Fibroblast of skin of right quadriceps (primary cell): ENCODE measurements around the gene TMIGD1.
A peak's percentile ranks its signal among the peaks of the same experiment; 100 is the strongest.

ENCODE experiments used
- DNase-seq: peaks from one replicate; pipeline ENCODE4 v3.0.0-alpha.2; 2013

TMIGD1 gene

DNA sequence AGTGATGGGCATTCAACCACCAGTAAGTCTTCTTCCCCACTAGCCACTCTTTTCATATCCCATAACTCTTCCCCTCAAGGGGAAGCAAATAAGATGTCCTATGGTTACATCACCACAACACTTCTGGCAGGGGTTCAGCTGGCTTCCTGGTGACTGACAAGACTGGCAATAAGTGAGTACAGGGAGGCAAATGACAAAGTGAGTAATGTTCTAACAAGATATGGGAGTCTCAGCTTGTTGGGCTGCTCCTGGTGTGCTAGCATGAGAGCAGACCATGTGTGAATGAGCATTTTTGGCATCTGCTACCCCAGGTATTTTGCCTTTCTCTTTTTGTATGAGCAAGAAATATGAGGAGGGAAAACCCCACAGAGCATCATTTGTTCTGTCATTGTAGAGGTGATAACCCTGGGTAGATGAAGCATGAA is 9.9 kb downstream of the TMIGD1 start:
- DNase-seq: peak; percentile 46

DNA sequence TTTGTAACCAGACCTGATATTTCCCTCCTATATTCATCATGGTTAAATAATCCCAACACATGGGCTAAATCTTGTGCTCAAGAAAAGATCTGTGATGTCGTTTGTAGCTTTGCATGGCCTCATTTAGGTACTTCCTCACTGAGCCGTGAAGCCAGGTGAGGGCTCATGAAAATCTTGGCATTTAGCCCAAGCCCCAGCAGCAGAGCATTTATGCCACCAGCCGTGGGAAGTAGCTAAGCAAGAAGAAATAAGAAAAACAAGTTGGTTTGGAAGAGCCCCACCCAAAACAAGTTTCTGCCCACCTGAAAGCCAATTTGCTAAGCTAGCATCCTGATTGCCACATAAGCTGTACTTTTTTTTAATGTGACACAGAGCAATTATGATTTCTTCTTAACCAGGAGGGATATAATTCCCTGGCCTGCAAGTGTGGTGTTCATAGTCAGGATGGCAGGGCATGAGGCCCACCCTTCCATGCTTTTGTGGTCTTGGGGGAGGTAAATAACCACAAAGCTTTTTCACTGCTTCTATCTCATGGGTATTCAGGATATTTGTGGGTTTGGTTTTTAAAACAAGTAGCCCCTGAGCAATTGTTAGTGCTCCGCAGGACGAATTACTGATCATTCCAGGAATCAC is 10.5 kb downstream of the TMIGD1 start:
- no peak for DNase-seq

DNA sequence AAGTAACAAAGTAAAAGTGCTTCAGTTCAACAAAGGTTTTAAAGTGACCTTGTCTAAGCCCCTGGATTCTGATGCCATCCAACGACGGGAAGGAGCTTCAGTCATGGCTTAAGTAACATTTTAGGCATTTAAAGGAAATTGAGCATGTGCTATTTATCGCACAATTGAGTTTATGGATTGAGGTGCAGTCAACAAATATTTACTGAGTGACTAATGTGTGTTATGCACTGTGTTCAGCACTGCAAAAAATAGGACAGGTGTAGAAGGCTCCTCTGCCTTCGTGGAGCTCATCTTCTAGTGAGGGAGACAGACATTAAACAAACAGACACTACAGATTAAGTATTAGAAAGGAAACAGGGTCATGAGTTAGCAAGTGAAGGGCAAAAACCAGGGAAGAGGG is 12.5 kb downstream of the TMIGD1 start:
- DNase-seq: no peak

DNA sequence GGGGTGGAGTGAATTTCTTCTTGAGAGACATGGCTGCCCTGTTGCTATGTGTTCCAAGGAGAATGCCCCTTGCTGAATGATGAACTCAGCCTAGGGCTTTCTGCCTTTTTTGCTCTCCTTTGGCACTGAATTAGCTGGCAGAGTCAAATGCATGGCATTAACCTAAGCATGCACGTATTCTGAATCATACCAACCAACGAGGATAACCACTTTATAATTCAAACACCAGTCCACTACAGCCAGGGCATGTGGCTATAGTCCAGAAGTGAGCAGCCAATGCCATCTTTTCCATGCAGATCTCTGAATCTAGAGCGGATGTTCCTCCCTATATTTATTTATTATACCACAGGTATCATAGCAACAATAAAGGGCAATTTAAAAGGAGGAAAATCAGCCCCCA is 15.7 kb downstream of the TMIGD1 start:
- no peak for DNase-seq

DNA sequence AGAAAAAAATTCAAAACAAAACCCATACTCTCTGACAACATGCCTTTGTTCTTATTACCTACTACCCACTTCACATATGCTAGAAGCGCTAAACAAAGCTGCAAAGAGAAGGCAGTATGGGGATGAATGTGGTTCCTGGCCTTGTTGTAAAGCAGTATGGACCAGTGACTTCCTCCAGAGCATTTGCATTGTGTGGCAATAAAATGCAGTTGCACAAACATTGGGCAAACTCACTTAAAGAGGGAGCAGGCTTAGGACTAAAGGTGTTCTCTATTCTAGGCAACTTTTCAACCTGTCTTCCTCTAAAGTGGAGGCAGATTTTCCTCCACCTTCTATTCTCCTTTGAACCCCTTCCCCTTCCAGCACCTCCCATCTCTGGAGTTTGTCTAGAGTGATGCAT is 17.1 kb downstream of the TMIGD1 start:
- no peak for DNase-seq

DNA sequence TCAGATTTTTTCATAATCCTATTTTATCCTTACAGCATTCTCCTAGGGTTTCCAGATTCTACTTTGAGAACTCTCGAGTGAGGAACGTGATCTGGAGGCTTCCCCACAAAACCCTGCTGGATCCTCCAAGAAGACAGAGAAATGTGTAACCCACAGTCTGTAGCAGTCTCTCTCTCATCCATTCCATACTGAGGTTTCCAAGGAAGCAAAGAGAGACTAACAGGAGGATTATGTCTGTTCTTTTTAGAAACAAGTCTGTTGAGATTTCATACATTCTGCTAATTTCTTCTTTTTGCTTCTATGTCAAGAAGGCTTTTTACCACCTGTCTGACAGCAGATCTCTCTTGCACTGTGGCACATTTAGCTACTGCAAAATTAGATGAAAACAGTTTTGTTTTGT is 18.8 kb downstream of the TMIGD1 start:
- DNase-seq: no peak

DNA sequence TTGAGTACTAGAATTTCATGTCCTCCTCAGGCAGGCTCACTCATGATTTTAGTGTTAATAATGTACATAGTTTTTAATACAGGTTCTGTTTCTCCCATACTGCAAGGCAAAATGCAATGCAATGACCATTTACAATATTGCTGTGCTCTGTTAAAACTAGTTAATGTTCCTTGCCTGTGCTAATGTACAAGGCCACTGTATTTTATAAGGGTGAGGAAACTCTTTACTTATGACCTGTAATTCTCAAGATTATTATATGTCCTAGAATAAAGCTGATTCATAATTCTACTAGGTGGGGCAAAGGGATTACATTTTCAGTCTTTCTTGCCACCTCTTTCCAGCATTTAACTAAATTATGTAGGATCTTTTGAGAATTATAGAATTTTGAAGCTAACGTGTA is 19.4 kb downstream of the TMIGD1 start:
- no peak for DNase-seq

DNA sequence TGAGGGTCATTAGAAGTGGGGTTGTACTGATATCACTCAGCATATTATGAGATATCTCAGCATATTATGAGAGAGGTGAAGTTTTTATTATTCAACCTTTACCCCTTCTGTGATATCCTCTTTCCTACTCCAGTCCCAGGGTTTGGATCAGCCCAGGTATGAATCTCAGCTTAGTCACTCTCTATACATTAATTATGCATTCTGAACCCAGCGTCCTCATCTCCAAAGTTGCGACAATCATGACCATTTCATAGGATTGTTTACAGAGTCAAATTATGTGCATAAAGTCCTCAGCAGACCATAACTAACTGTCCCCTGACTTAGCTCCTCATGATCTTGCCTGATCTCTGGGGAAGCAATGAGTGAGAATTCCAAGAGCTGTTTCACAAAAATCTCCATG is 21.6 kb downstream of the TMIGD1 start:
- no peak for DNase-seq

DNA sequence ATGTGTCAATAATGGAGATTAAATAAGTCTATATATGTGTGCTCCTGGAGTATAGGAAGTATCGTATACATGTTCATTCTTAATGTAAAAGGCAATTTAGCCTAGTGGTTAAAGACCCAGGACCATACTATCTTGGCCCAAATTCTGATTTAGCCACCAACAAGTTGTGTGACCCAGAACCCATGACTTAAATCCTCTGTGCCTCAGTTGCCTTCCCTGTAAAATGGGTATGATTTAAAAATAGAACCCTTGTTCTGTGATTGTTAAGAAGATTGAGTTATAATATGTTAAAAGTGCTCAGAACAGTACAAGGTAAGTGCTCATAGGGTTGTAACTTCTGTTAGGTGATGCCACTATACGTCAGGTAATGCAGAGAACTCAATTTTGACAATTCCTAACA is 23.3 kb downstream of the TMIGD1 start:
- DNase-seq: no peak

DNA sequence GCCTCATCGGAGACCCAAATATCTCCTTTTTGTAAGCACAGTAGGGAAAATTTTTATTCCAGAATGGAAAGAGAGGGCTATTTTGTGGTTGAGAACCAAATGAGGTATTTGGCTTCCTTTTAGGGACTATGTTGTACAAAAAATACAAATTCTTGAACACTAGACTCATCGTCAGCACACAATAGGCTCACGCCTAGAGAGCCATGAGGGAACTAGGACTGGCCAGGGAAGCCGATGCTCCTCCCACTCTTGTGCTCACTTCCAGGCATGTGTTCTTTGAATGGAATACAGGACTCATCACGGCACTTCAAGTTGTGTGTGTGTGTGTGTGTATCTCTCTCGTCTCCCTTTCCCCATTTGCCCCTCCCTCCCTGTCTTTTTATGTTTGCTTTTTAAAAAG is 24.3 kb downstream of the TMIGD1 start:
- DNase-seq: peak; percentile 28

DNA sequence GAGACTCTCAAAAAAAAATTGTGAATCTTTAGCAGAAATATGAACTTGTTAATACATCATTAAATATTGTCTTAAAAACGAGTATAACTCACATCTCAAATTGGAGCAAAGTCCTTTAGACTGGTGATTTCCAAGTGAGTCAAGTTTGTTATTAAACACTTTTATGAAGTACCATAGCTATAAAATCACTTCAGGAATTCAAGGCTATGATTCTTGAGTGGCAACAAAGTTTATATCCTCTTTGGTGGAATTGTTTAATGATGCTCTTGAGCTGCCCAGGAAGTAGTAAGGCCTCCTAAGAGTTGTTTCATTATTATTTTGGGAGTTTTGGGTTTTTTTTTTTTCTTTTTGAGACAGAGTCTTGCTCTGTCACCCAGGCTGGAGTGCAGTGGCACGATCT is 25.5 kb downstream of the TMIGD1 start:
- DNase-seq: no peak

DNA sequence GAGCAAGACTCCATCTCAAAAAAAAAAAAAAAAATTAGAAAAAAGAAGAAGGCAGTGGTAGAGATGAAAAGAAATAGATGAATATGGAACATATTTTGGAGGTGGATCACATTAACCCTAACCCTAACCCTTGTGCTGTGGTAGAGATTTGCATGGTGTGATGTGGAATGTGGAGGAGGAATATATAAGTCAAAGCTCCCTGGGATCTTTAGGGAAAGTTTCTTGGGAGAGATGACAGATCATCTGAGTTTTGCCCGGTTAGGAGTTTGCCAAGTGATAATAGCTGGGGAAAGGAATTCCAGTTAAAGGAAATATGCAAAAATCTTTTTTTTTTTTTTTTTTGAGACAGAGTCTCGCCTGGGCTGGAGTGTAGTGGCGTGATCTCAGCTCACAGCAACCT is 29.1 kb downstream of the TMIGD1 start:
- no peak for DNase-seq

DNA sequence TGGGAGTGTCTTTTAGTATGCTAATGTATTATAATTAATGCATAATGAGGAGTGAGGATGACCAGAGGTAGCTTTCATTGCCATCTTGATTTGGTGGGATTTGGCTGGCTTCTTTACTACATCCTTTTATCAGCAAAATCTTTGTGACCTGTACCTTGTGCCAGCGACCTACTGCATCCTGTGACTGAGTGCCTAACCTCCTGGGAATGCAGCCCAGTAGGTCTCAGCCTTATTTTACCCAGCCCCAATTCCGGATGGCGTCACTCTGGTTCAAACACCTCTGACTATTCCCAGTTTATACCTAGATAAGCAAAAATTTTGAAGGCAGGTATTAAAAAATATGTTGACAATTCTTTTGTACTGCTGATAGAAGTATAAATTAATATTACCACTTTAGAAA is 31.6 kb downstream of the TMIGD1 start:
- DNase-seq: no peak

DNA sequence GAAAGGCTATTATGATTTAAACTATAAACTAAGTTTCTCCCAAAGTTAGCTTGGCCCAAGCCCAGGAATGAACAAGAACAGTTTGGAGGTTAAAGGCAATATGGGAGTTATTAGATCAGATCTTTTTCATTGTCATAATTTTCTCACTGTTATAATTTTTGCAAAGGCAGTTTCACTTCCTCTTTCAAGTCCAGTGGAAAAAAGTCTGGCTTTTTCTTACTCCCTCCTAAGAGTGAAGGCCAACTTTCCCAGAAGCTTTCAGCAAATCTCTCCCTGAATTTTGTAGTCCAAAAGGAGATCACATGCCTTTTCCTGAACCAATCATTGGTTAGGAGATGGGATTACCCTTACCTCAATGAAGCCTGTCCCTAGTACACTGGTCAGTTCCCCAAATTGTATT is 33.0 kb downstream of the TMIGD1 start:
- no peak for DNase-seq

DNA sequence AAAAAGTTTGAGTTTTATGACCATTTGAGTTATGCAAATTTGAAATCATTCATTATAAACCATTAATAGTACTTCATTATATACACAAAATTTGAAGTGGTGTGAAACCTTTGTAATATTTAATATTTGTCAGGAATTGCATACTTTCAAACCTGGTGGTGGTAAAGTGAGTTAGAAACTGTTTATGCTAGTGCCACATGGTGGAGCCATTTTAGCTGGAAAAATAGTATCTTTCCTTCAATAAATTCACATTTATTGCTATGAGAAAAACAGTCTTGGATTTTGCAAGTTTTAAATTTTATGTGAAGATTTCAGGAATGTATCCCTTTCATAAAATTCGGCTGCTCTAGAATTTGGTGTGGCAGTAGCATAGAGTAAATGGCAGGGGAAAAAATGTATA is 34.9 kb downstream of the TMIGD1 start:
- DNase-seq: no peak

DNA sequence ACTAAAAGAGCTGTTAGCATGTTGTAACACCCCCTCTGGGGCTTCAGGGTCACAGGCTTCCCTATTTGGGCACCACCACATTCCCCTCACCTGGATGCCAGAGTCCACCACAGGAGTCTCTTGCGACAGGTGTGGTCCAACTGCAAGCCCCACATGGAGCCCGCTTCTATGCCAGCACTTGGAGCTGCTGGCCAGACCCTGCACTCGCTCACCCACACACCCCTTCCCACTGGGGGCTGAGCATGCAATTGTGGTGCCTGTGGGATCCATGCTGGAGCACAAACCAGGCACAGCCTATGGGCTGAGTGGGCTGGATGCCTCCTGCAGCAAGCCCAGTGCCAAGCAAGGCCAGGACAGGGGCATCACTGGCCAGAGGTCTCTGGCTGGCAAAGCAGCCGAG is 36.1 kb downstream of the TMIGD1 start:
- no peak for DNase-seq

DNA sequence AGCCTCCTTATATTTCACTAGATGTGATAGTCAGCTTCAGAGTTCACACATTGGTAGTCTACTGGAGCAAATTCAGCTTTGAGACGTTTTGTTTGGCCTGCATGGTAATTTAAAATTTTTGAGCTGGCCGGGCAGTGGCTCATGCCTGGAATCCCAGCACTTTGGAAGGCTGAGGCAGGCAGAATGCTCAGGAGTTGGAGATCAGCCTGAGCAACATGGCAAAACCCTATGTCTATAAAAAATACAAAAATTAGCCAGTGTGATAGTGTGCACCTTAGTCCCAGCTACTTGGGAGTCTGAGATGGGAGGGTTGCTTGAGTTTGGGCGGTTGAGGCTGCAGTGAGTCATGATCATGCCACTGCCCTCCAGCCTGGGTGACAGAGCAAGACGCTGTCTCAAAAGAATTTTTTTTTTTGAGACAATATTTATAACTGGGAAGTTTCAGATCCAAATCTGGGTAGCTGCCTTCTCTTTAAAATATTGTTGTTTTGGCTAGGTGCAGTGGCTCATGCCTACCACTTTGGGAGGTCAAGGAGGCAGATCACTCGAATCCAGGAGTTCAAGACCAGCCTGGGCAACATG is 37.3 kb downstream of the TMIGD1 start:
- no peak for DNase-seq

DNA sequence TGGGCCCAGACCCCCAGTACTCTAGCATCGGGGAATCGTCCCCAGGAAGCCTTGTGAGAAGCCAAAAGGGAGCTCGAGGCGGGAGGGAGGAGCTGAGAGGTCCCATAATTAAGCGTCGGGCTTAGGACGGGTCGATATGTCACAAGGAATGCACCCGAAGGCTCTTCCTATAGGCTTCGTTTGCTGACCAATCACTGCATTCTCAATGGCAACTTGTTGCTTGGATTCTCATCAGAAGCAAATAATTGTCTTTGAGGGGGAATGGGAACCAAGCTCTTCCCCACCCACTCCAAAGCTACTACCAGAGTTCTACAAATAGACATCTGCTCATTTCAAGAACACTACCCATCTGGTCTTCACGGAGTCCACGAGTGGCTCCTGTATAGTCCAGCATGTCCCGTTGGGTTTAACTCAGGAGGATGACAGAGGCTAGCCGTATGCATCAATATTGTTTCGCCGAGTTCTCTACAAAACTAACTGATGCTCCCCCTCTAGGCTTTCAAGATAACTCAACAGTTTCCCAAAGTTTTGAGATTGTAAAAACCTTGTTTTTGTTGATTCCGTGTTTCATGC is 41.5 kb downstream of the TMIGD1 start:
- no peak for DNase-seq

DNA sequence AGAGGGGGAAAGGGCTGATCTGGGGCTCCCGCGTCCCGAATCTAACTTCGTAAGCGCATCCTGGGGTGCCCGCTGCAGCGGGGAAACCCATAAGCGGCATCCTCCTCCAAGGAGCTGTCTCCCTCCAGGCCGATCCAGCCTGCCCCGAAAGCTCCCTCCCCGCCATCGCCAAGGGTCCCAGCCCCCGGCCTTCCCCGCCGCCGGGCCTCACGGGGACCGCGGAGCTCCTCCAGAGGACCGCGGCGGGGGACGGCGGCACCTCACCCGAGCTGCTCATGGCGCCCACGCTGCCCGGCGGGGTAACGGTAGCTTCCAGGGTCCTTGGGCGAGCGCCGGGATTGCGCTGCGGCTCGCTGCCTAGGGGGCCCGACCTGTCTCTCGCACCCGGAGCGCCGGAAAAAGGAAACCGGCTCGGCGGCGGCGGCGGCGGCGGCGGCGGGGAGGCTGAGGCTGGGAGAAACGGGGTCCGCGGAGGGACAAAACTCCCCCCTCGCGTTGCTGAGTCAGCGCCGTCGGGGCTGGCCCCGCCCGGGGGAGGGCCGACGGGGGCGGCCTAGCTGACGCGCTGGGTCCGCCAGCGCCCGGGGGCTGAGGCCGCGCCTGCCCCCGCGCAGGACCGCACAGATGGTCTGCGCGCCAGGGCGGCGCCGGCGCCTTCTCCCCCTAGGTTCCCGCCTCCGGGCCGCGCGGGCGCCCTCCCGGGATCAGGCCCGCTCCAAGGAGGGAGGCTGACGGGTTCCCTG is 42.1 kb downstream of the TMIGD1 start, which contains the start of gene BLMH:
BLMH (minus strand) TSS at position 402 of the 743 bp plus-strand sequence; CDS start at position 277, 125 bp downstream.
- DNase-seq: peak; percentile 86

DNA sequence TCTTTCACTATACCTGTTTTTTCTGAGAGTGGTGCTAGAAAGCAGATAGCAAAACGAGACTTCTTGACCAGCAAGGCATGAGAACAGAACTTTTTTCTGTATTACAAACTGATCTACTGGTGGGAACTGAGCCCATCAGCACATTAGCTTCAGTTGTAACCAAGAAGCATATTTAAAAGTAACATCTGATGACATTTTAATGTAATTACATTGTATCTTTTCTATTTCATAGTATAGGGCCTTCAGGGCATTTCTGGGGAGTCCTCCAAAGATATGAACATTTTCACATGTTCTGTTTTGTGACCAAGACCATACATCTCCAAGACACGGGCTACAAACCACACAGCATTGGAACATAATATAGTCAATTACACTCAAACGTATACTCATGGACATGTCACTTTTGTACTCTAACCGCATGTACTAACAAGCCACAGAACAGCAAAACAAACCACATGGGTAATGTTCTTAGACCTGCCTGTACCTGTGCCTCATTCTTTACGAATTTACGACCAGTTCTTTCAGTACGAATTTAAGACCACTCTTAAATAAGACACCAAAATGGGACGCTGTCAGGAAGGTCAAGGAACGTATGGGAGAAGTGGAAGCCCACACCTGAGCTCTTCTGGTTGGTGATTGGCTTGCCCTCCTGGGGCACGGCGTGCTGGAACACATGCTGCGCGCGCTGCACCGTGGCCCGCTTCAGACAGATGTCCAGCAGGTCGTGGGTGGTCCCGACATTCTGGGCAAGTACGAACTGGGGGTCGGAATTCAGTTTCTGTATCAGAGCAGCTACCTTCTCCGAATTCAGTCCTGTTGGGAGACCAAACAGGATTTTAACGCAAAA is 42.9 kb downstream of the TMIGD1 start:
- no peak for DNase-seq

DNA sequence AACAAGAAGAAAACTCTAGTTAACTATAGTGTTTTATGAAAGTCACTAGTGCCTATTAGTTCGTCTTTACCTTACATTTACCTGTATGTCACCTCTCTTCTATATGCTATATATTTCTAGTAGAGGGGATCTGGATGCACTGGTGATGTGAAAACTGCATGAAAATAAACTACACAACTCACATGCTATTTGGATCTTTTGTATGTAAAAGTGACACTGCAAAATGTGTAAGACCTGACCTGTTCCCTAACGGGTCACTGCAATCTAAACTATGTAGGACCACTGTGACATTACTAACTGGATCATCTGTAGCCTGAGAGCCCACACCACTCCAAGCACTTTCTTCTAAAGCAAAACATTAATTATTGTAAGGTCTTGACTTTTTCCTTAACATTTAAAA is 43.8 kb downstream of the TMIGD1 start:
- no peak for DNase-seq

DNA sequence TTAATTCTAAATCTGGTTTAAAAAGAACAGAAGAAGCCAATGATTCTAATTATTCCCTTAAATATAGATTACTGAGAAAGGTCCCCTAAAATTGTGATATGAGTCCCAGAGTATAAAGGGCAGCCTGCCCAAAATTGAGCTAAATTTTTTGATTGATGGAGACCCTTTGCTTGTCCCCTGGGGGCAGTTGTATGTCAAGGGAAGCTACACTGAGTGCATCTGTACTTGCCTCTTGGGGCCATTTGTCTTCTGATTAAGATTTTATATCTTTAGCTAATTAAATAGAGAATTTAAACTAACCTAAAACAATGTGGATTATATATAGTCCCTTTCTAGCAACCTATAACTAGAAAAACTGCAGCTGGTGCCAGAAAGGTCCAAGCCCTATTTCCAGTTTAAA is 54.7 kb downstream of the TMIGD1 start:
- no peak for DNase-seq

DNA sequence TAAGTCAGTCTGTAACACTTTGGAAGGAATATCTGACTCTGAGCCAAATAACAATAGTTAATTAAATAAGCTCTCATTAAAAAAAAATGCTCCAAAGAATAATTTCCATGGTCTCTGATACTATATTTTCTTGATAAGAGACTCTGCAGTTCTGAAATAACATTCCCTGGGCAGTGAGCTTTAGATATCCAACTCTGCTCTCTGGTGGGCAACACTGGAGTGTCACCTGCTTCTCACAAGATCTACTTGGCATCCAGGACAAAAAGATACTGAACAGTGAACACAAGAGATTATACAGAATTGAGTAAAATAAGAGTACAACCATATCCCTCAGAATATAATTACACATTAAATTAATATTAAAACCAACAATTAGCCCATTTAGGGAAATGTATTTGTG is 55.8 kb downstream of the TMIGD1 start:
- peak; percentile 5 for DNase-seq
